Right lobe of liver (tissue), 4 donors: Measurements from ENCODE around the gene ATP11C.

ENCODE experiments used
- CTCF ChIP-seq, 4 donors: fragments of 200-600 bp in 3 of 4; fragments of 450-650 bp in 1 of 4; IDR thresholded peaks; one replicate each; pipeline versions ENCODE4 v1.5.1 to v1.8.0; 2016 to 2022; ENCODE audit warnings: antibody characterized with exemption in 4 of 4, mild to moderate bottlenecking in 2 of 4
- POLR2A ChIP-seq: fragments of 450-650 bp; IDR thresholded peaks from one replicate; pipeline ENCODE4 v1.6.1; 2017; ENCODE audit warnings: antibody characterized with exemption, mild to moderate bottlenecking
- donor health status: DM: no; HTN: no; CAD: no.
- donor health status: DM: no; HTN: no; CAD: no.
- donor health status: DM: no; HTN: yes; CAD: no.

- TF ChIP-seq POLR2A, result no peak
- TF ChIP-seq CTCF (IDR thresholded peaks at IDR 0.05), result no peak
Observed at GRCh38 chrX:139758809-139759208, 174.0 kb downstream of the ATP11C start.
